OCI-LY1 (cell line): ENCODE measurements around the gene LINGO3.

Experiments
- H2AFZ ChIP-seq: fragments of 200-600 bp; sonication (generic), shearing (Covaris generic); 2 replicates; pipeline ENCODE4 v1.6.0; 2014; ENCODE audit warnings: antibody characterized with exemption, mild to moderate bottlenecking, low read length
- H3F3A ChIP-seq: fragments of 200-600 bp; sonication (generic), shearing (Covaris generic); 2 replicates; pipeline ENCODE4 v1.6.0; 2014; ENCODE audit warnings: mild to moderate bottlenecking, antibody characterized with exemption, low read length, moderate library complexity; ENCODE audit not compliant: insufficient read depth
- H3K27ac ChIP-seq: fragments of 200-600 bp; sonication (generic); 2 replicates; pipeline ENCODE4 v1.5.1; 2014; ENCODE audit warnings: low read length, mixed run types, mild to moderate bottlenecking, low read depth; ENCODE audit not compliant: poor library complexity, severe bottlenecking
- H3K27me3 ChIP-seq: fragments of 200-600 bp; sonication (generic); 2 replicates; pipeline ENCODE4 v1.6.0; 2014; ENCODE audit warnings: antibody characterized with exemption, mild to moderate bottlenecking, low read length, moderate library complexity; ENCODE audit not compliant: insufficient read depth
- H3K36me3 ChIP-seq: fragments of 200-600 bp; sonication (generic); 2 replicates; pipeline ENCODE4 v1.6.1; 2014; ENCODE audit warnings: mild to moderate bottlenecking, antibody characterized with exemption, low read length, moderate library complexity, mixed read lengths; ENCODE audit not compliant: insufficient read depth
- H3K4me1 ChIP-seq: fragments of 200-600 bp; sonication (generic); 2 replicates; pipeline ENCODE4 v1.5.1; 2014; ENCODE audit warnings: mild to moderate bottlenecking, low read length, moderate library complexity; ENCODE audit not compliant: insufficient read depth, severe bottlenecking
- H3K4me2 ChIP-seq: fragments of 200-600 bp; sonication (generic), shearing (Covaris generic); 2 replicates; pipeline ENCODE4 v1.6.1; 2014; ENCODE audit warnings: low read length
- H3K4me3 ChIP-seq: fragments of 200-600 bp; sonication (generic); 2 replicates; pipeline ENCODE4 v1.5.1; 2014; ENCODE audit warnings: low read length, low read depth, mild to moderate bottlenecking, mixed read lengths; ENCODE audit not compliant: poor library complexity, severe bottlenecking
- H3K79me2 ChIP-seq: fragments of 200-600 bp; shearing (Covaris generic); 2 replicates; pipeline ENCODE4 v1.6.1; 2016; ENCODE audit warnings: mixed run types, low read length, mixed read lengths; ENCODE audit not compliant: insufficient read depth
- H3K9ac ChIP-seq: fragments of 200-600 bp; sonication (generic), shearing (Covaris generic); 2 replicates; pipeline ENCODE4 v1.6.1; 2014; ENCODE audit warnings: mild to moderate bottlenecking, low read length, mixed read lengths
- H3K9me2 ChIP-seq: fragments of 200-600 bp; sonication (generic), shearing (Covaris generic); 2 replicates; pipeline ENCODE4 v1.6.1; 2014; ENCODE audit warnings: low read depth, mild to moderate bottlenecking, low read length, mixed read lengths
- H3K9me3 ChIP-seq: fragments of 200-600 bp; shearing (Covaris generic); 2 replicates; pipeline ENCODE4 v1.6.1; 2014; ENCODE audit warnings: low read length, mixed read lengths
- H4K20me1 ChIP-seq: fragments of 200-600 bp; sonication (generic), shearing (Covaris generic); 2 replicates; pipeline ENCODE4 v1.6.0; 2016; ENCODE audit warnings: mild to moderate bottlenecking, low read length; ENCODE audit not compliant: insufficient read depth
- CTCF ChIP-seq: fragments of 200-600 bp; sonication (generic), shearing (Covaris generic); IDR thresholded peaks from 2 replicates; pipeline ENCODE4 v1.5.1; 2017; ENCODE audit warnings: mild to moderate bottlenecking, antibody characterized with exemption, low read length, moderate library complexity, mixed read lengths
- EZH2 ChIP-seq: fragments of 200-600 bp; sonication (generic), shearing (Covaris generic); IDR thresholded peaks from 2 replicates; pipeline ENCODE4 v1.8.0; 2017; ENCODE audit warnings: borderline replicate concordance, mixed run types, mild to moderate bottlenecking, antibody characterized with exemption, low read length, moderate library complexity, mixed read lengths

LINGO3 gene

GRCh38 chr19:2354670-2355069 is 46.7 kb upstream of the LINGO3 start:
- H3K27me3 ChIP-seq = 0 out of 2 replicates have a peak, but pooled peaks cover 5% of the 10 kb centered on the region
- no peak overlapping the region for H3K27ac ChIP-seq
- no peaks in the 10 kb centered on the region for H3F3A ChIP-seq
- H3K4me2 ChIP-seq = no peak overlapping the region
- H3K4me3 ChIP-seq = no peak overlapping the region
- H4K20me1 ChIP-seq = no peaks in the 10 kb centered on the region
- no peaks in the 10 kb centered on the region for H3K9me3 ChIP-seq
- no peak overlapping the region for H3K9ac ChIP-seq
- peaks cover 49% of the 10 kb centered on the region for H3K36me3 ChIP-seq
- H2AFZ ChIP-seq = no peak overlapping the region
- no peaks in the 10 kb centered on the region for H3K79me2 ChIP-seq
- no peaks in the 10 kb centered on the region for H3K4me1 ChIP-seq
- no peaks in the 10 kb centered on the region for H3K9me2 ChIP-seq
- TF ChIP-seq CTCF = no peak
- TF ChIP-seq EZH2 = no peak

- Histone ChIP-seq H3K9ac (no peak overlapping the region), H2AFZ (no peak overlapping the region), H3K9me2 (no peaks in the 10 kb centered on the region), H3K27ac (no peak overlapping the region), H3K4me3 (no peak overlapping the region), H3K4me2 (no peak overlapping the region), H4K20me1 (no peaks in the 10 kb centered on the region), H3K27me3 (0 out of 2 replicates have a peak, but pooled peaks cover 4% of the 10 kb centered on the region), H3K4me1 (no peaks in the 10 kb centered on the region), H3F3A (no peaks in the 10 kb centered on the region), H3K79me2 (no peaks in the 10 kb centered on the region), H3K9me3 (no peaks in the 10 kb centered on the region), H3K36me3 (peaks cover 50% of the 10 kb centered on the region)
- no peak for TF ChIP-seq EZH2
- TF ChIP-seq CTCF = no peak
Measured at GRCh38 chr19:2353887-2354592, 46.1 kb upstream of the LINGO3 start.

GRCh38 chr19:2353159-2353886 is 45.4 kb upstream of the LINGO3 start:
- Histone ChIP-seq H3K79me2 (no peaks in the 10 kb centered on the region), H3K9ac (no peak overlapping the region), H4K20me1 (no peaks in the 10 kb centered on the region), H3K4me1 (no peaks in the 10 kb centered on the region), H3K4me2 (no peak overlapping the region), H3K27me3 (no peaks in the 10 kb centered on the region), H3K27ac (no peak overlapping the region), H3K4me3 (no peak overlapping the region), H3K9me3 (no peaks in the 10 kb centered on the region), H3F3A (no peaks in the 10 kb centered on the region), H2AFZ (no peak overlapping the region), H3K36me3 (peaks cover 56% of the 10 kb centered on the region), H3K9me2 (no peaks in the 10 kb centered on the region)
- TF ChIP-seq CTCF (no peak), EZH2 (no peak)
